ENCODE measurements around the gene FKBP3.

Gene FKBP3

DNA sequence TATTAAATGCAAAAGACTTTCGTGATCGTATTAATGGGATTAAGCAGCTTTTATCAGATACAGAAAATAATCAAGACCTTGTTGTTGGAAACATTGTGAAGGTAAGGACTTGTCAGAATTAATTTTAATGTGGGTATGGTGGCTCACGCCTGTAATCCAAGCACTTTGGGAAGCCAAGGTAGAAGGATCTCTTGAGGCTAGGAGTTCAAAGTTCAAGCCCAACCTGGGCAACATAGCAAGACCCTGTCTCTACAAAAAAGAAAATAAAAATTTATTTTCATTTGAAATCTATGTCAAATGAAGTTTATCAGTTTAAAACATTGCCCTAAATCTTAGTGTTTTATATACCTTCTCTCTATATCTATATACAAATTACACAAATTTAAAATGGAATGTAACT, 67.6 kb downstream of the FKBP3 start:
- no peak overlapping the region for H3K4me3 ChIP-seq (ENCODE audit: low read depth, low read length)
- DNase-seq (ENCODE audit: low read depth), result no peak
- TF ChIP-seq, protein P1, sequence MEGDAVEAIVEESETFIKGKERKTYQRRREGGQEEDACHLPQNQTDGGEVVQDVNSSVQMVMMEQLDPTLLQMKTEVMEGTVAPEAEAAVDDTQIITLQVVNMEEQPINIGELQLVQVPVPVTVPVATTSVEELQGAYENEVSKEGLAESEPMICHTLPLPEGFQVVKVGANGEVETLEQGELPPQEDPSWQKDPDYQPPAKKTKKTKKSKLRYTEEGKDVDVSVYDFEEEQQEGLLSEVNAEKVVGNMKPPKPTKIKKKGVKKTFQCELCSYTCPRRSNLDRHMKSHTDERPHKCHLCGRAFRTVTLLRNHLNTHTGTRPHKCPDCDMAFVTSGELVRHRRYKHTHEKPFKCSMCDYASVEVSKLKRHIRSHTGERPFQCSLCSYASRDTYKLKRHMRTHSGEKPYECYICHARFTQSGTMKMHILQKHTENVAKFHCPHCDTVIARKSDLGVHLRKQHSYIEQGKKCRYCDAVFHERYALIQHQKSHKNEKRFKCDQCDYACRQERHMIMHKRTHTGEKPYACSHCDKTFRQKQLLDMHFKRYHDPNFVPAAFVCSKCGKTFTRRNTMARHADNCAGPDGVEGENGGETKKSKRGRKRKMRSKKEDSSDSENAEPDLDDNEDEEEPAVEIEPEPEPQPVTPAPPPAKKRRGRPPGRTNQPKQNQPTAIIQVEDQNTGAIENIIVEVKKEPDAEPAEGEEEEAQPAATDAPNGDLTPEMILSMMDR (IDR thresholded peaks at IDR 0.05; ENCODE audit: low read depth, low read length, missing control alignments), result no peak

DNA sequence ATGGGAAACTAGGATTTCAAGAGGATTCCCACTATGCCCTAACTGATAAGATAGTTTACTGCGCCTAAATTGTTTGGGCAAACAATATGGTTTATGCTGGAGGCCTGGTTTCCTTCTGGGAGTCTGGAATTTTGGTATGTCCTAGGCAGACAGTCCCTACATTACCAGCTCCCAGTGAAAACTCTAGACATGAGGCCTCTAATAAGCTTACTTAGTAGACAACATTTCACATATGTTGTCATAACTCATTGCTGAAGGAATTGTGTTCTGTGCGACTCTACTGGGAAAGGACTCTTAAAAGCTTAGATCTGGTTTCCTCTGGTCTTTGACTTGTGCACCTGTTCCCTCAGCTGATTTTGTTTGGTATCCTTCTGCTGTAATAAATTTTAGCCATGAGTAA, 68.3 kb downstream of the FKBP3 start:
- TF ChIP-seq, protein P1 (IDR thresholded peaks at IDR 0.05; ENCODE audit: low read depth, low read length, missing control alignments), result no peak
- H3K4me3 ChIP-seq (ENCODE audit: low read depth, low read length), result no peak overlapping the region
- no peak for DNase-seq (ENCODE audit: low read depth)
